HG03135 (cell line): ENCODE measurements around the gene S100A10.

Source experiments
- ATAC-seq: cut with Tn5 transposase; IDR thresholded peaks from one replicate; pipeline ENCODE4 v1.9.1; 2021; ENCODE audit warnings: mild to moderate bottlenecking, moderate library complexity; ENCODE audit not compliant: unreplicated experiment

S100A10 gene

DNA sequence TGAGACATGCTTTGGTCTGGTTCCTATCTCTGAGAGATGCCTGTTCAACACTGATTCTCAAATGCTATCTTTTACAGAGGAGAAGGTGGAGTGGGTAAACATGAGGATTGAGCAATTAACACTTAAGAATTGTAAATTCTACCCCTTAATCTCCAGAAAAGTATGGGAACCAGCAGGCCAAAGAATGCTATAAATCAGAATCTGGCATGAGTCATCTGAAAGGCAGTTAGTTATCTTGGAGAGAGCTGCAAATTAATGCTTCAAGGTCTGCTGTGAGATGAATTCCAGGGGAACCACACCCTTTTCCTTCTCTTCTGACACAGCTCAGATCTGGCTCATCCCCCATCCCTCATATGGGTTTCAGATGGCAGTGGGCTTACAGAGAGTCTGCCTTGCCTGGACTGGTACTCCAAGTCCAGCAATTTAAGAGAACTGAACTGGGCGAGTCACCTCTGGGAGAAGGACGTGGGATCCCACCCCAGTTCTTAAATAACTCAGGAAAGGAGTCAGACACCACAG lies 5.2 kb downstream of the S100A10 start:
- no peak for ATAC-seq

DNA sequence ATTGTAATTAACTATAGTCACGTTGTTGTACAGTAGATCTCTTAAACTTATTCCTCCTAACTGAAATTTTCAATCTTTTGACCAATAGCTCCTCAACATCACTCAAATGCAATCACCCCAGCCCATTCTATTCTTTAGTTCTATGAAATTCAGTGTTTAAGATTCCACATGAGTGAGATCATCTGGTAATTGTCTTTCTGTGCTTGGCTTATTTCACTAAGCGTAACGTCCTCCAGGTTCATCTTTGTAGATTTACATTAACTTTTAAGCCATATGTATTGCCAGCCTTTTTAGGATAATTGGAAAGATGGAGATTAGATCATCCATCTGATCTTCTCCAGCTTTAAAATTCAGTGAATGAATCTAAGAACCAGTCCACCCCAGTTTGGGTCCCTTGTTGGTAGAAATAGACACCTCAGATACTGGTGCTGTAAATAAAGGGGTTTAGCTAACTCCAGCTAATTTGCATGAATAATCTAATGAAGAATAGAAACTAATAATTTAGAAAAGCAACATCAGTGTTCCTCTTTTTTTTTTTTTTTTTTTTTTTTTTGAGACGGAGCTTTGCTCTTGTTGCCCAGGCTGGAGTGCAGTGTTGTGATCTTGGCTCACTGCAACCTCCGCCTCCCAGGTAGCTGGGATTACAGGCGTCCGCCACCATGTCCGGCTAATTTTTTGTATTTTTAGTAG lies 7.0 kb downstream of the S100A10 start:
- ATAC-seq = no peak

DNA sequence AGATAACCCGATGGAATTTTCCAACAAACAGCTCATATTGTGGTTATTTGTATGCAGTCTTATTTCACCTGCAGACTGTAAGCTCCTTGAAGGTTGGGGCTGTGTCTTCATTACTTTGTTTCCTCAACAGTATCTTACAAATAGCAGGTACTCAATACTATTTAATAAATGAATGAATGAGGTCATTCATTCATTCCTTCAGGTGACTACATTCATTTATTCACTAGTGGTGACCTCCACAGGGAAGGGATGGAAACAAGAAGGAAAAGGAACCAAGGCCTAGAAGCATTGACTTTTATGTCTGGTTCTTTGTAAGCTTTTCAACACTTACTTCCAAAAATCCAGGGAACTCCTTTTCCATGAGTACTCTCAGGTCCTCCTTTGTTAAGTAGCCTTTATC lies 7.9 kb downstream of the S100A10 start:
- no peak for ATAC-seq

DNA sequence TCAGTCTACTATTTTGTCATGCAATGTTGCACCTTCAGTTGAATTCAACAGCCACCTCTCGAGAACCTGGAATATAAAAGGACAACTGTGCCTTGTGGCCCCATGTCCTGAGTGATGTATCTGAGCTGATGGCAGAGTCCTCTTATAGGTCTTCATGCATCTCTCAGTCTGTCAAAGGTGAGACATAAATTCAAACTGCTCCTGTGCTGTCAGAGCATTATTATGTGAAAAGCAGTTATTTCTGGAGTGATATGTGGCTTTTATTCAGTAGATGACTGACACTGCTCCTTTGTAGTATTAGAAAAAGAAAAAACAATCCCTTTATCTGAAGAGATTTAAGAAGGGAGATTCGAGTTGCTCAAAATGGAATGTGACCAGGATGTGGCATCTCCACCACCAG lies 8.4 kb downstream of the S100A10 start:
- no peak for ATAC-seq

DNA sequence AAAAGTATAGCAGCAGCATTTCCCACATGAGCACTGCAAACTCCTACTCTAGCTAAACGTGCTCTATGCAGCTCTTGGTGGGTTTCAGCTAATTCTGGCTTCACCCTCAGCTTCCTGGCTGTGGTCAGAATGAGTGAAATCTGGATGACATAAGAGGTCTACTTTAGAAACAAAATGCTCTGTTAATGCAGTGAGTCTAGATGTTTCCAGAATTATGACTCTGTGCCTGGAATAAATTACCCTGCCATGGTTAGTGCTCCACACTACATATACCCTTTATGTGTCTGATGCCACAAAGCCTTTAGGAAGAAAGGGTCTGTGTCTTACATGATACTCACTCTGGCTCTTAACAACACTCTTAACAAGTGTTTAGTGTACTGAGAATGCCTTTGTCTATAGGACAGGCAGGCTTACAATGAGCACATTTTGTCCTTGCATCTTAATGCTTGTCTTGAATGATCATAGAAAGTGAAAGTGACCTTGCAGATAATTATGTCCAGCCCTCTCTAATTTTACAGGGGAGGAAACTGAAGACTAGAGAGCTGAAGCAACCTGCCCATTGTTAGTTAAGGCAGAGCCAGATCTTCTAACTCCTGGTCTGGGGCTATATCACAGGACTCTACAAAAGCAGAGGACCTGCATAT lies 9.2 kb downstream of the S100A10 start:
- peak; percentile 85 for ATAC-seq

DNA sequence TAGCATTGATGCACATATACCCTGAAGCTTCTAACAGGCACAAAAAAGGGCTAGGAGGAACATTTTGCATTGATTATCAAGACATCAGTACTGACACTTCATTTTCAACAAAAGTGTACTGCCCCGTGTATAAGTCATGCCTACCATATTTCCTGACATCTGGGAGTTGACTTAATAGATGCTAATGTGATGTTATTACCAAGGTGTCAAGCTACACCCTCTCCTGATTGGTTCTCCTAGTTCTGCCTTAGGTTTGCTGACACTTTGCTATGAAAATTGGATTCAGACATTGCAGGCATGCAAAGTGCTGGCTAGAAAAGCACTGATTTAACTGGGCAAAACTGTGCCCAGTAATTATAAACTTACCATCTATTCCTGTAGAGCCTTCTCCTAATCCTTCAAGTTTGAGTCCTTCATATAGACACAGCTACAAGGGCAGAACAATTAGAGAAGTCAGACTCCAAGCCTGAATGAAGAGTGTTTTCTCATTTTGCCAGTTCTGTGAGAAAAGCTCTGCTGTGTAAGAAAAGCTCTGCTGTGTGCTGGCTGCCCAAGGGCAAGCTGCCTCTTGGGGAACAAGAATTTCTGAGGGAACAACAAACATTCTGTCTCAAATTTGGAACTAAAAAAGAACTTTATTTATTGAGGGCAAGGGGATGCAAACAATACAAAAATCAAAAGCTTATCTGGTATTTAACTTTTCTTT lies 11.2 kb downstream of the S100A10 start:
- no peak for ATAC-seq

DNA sequence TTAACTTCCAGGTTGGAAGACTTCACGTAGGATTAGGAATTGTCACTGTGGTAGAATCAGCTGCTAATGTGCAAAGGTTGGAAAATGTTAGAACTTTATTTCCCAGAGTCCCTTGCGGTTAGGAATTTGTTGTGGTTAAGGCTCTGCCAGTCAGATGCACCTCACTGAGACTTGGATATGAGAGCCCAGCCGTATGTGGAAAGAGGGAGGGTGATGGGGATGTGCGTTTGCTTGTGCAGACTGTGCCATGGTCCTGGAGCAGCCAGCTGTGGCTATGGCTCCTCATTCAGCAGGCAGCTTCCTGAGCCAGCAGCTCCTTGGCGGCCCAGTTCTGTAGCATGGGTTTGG lies 12.5 kb downstream of the S100A10 start:
- ATAC-seq = no peak

DNA sequence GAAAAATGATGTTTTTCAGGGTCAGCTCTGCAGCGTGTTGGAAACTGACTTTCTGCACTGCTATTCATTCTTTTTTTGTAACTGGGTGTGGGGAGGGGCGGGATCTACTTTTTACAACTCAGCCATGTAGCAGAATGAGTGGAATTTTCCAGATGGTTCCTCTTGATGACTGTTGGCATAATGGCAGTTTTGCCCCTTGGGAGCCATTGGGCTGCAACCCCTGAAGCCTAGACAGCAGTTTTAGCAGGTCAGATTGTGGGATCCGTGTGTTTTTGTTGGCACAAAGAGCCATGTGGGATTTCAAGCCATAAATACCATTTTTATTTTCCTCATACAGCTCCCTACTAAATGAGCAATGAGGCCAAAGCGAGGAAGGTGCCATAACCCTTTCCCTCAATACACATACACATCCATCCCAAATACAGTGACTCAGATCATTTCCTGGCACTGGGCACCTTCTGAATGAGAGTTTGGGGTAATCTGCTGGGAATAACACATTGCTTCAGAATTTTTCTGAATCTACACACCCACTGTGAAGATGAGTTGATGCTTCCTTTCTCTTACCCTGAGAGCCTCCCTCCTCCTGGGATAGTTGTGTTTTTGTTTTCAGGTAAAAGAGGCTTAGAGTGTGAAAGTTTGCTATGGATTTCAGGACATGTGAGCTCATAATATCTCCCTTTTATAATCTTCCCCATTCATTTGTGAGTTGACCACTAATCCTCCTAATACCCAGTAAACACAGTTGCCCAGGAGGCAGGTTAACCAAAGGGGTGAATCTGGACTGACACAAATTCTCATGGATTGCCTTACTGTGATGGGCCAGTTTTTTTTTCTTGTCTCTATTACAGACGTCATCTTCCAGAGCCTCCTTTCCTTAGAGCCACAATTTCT lies 13.1 kb downstream of the S100A10 start:
- no peak for ATAC-seq

DNA sequence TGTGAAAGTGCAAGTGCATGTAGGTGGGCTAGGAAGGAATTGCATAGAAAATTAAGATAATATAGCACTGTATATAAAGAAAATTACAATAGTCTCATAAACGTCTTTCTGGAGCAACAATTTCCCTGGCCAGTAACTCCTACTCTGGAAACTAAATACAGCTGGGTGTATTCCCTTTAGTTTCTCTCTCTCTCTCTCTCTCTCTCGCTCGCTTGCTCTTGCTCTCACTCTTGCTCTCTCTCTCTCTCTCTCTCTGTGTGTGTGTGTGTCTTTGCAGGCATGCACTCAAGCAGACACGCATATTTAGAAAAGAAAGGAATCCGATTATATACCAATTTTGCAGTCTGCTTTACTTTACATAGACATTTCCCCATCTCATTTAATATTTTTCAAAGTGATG lies 14.7 kb downstream of the S100A10 start:
- ATAC-seq = no peak

DNA sequence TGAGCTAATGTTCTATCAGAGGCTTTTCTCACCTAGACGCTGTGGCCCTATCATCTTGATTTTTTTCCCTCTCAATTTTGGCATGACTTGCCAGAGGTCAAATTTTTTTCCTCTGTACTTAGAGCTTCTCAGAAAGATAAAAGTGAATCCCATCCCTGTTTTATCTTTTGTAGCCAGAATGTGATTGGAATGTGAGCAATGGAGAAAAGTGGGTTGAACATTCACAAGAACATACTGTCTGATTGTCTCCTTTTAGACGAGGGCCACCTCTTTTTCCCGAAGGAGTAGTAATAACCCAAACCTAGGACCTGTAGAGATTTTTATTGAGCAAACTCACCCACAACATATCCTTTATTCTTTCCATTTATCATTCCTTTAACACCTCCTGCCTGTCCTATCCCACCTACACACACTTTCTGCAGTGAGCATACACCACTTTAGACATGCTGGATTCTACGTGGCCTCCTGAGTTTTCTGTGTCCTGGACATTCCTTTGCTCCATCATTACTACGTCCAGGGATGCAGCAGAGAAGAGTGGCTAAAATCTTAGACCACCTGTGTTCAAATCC lies 15.9 kb downstream of the S100A10 start:
- no peak for ATAC-seq

DNA sequence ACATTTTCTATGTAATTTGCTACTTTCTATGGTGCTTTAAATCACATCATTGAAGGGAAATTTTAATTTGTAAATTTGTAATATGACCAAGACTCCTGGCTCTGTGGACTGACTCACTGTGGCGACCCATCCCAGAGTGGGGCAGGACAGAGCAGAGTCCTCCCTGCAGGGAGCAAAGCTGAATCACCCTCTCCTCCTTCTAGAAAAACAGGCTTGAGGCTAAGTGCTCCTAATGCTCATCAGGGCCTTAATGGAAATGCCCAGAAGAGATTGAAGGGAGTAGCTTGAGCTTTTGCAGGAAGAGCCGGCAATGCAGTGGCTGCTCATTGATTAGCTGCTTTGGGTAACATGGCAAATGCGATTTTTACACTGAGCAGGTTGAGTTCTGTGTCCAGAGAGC lies 16.8 kb downstream of the S100A10 start:
- ATAC-seq = no peak

DNA sequence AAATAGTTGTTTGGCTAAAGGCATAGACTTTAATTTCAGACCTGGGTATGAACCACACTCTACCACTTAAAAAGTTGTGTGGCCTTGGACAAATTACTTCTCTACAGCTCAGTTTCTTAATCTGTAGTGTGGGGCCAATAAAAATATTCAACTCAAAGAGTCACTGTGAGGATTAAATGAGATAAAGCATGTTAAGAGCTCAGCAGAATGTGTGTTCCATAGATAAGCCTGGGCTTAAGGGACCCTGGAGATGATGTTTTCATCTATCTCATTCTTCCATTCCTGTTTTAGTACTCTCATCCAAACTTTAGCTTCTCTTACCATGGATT lies 17.7 kb downstream of the S100A10 start:
- ATAC-seq = no peak

DNA sequence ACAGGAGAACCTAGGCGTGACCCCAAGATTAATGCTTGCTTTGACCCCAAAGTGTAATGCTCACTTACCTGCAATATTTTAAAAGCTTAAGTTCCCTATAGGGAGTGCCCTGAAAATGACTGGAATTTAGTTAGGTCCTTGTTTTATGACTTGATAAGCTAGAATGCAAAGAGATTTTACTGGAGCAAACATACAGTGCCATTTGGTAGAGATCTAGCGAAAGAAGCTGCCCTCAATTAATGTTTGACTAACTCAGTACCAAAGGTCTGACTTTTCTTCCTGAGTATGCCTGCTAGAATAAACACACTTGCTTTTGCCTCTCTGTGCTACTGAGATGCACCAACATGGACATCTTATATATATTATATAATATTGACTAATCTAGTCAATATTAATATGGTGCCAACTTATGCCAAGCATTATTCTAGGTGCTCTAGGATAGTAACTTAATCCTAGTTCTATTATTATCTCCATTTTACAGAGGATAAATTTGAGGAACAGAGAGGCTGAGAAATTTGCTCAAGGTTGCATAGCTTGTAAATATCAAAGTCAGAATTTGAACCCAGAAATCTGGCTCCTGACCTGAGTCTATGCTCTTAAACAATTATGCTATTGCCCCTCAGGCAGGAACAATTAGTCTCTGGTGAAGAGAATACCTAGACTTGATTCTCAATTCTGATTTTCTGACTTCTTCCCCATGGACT lies 18.2 kb downstream of the S100A10 start:
- ATAC-seq = no peak

DNA sequence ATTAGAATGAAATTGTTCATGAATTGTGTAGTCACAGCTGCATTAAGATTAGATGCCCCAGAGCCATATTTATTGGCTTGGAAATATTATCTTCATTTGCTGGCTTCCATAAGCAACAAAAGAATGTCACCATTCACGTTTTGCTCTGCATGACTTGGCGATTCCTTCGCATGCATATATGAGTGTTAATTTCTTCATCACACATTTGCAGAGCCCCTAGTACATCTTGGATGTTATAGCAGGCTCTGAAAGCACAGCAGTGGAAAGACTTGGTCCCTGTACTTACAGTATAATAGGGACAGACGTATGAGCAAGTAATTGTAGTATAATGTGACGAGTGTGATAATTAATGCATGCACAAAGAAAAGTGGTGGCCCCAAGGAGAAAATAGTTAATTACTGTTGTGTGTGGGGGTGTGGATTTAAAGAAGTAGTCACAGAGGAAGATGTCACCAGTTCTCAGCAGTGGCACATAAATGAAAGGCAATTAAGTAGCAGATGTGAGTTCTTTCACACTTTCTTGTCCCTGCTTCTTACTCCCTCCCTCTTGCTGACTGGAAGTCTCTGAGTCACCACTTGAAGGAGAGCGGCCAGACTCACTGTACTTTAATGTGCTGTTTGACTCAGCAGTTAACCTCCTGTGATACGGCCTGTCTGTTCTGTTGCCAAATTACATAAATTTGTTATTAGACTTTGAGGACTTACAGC lies 21.0 kb downstream of the S100A10 start:
- no peak for ATAC-seq

DNA sequence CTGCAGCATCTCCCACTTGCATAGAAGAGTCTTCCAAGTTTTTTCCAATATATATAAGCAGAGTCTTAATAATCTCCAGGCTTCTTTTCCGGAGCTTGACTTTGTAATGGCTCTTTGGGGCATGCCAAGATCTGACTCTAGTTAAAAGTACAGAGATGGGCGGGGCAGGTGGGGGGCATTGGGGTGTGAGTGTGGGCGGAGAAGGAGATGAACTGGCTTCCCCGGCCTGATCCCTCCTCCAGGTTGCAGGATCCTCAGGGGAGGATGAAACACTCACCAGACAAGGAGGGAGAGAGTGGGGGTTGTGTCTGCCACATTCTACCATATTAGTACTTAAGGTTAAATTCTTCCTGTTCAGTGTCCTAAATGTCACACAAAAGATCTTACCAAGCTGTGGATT lies 23.0 kb downstream of the S100A10 start:
- ATAC-seq = no peak

DNA sequence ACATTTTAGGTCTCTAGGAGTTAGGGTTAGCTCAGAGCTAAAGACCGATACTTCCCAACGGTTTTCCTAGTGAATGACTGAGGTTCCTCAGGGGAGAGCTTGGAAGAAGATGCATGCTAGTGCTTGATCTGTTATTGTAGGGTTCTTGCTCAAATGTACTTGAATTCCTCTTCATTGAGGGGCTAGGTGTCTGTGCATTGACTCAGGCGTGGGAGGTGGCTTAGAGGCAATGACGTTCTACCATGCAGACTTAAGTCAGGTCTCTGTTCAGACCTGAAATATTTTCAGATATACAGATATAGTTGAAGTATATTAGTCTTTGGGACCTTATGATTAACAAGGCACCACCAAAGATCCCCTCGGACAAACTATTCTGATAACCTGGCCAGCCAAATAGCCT lies 23.5 kb downstream of the S100A10 start:
- ATAC-seq = no peak

DNA sequence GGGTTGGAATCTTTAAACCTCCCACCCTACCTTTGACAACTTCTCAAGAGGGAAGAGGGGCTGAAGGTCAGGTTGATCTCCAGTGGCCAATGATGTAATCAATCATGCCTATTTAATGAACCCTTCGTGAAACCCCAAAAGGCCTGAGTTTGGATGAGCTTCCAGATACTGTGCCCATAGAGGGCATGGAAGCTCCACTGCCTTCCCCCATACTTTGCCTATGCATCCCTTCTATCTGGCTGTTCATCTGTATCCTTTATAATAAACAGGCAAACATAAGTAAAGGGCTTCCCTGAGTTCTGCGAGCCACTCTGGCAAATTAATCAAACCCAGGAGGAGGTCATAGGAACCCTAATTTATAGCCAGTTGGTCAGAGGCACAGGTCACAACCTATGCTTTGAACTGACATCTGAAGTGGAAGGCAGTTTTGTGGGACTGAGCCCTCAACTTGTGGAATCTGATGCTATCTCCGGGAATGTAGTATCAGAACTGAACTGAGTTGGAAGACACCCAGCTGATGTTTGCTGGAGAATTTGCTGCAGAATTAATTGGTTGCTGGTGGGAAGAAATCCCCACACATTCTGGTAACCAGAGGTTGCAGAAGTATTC lies 24.8 kb downstream of the S100A10 start:
- ATAC-seq = no peak

DNA sequence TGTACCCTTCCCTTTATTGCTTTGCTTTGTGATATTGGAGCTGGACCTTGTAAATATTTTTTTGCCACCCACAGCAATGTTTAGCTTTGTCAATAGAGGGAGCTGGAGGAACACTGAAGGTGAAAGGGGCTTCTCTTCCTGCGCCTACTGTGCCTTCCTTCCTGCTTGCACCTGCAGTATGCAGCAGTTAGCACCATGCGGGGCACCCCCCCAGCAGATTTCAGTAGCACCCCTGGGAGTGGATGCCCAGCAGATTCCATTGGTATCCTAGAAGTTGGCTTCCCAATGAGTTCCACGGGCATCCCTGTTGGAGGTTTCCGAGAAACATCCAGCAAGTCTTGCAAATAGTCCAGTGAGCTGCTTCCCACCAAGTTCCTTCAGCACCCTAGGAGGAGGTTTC lies 25.6 kb downstream of the S100A10 start:
- ATAC-seq = no peak

DNA sequence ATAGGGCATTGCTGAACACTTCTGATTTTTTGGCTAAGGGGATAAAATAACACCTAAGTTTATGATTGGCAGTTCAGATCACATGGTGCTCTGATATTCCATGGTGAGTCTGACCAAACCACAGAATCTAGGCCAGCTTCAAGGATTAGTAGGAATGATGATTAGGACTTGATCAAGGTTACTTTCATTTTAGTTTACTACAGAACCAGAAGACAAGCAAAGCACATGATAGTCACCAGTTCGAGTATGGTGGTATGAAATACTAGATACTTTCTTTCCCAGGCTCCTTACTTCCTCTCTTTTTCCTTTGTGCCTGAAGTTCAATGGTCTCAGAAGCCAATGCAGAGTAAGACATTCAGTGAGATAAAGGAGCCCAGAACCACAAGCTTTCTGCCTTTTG lies 26.6 kb downstream of the S100A10 start:
- ATAC-seq = no peak
